NCI-H2029 treated with DMSO at 0.1 percent for 48 hours (cell line): ENCODE results near the gene GABBR2.

Experiments used
- DNase-seq: peaks from one replicate; lab custom pipeline; 2025; lab: John Stamatoyannopoulos, UW

Gene GABBR2

GRCh38 chr9:98442114-98442513, 266.6 kb downstream of the GABBR2 start:
- DNase-seq: no peak

DNA sequence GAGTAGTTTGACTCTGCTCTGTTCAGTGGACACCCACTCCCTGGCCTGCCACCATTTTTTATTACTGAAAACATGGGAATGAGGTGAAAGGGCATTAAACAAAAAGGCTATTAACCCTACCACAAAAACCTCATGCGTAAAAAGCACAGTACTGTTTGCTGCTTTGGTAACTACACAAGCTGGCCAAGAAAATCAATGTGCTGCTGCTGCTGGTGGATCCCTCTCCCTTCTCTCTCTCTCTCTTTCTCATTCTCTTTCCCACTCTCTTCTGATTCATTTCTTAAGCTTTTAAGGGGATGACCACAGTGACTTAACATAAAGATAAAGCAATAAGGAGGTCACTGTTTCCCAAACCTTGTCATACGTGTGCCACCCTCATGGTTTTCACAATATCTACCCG, 270.1 kb downstream of the GABBR2 start:
- no peak for DNase-seq

GRCh38 chr9:98437458-98438034, 271.2 kb downstream of the GABBR2 start:
- no peak for DNase-seq

- DNase-seq: no peak
Observed at GRCh38 chr9:98432960-98433359, 275.8 kb downstream of the GABBR2 start.

DNA sequence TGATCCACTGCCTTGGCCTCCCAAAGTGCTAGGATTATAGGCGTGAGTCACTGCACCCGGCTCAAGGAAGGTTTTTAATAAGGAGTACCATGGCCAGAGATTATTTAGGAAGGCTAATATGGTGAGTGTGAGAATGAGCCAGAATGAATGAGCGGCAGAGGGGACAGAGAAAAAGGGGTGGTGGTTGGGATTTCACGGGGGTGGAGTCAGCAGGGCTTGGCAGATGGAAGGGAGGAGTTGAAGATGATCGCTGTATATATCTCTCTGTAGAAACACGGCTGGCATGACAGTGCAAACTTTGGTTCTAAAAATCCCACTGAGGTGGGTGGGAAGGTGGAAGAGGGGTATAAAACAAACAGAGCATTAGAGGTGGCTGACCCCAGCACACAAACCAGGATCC, 276.6 kb downstream of the GABBR2 start:
- DNase-seq: no peak

- DNase-seq: no peak
Observed at GRCh38 chr9:98430535-98431292, 278.0 kb downstream of the GABBR2 start.

DNA sequence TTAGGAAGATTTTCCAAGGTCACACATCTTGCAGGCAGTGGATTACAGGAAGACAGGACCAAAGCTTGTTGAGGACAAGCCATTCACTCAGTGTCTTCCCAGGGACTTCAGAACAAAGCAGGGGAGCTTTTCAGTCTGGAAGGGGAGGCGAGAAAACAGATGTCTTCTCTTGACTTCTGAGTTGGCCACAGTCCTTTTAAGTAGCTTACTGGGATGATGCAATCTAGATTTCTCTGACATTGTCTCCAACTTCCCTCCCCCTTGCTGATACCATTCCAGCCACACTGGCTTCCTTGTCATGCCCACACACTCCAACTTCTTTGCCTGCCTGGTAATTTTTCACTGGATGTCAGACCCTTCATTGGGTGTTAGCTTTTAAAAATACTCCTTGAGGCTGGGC, 279.1 kb downstream of the GABBR2 start:
- DNase-seq: no peak

- DNase-seq: no peak
Observed at GRCh38 chr9:98428454-98428853, 280.3 kb downstream of the GABBR2 start.

DNA sequence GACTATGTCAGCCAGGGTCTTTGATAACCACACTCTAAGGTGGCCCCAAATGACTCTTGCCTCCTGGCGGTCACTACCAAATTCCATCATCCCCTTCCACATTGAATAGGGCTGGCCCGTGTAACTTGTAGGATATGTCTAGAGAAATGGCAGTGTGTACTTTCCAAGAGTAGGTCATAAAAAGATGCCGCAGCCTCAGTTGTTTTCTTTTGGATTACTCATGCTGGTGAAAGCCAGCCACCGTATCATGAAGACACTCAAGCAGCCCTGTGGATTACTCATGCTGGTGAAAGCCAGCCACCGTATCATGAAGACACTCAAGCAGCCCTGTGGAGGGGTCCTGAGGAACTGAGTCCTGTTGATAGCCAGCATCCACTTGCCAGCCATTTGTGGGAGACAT, 281.2 kb downstream of the GABBR2 start:
- DNase-seq: no peak

GRCh38 chr9:98425079-98425478, 283.7 kb downstream of the GABBR2 start:
- no peak for DNase-seq

GRCh38 chr9:98419260-98419603, 289.5 kb downstream of the GABBR2 start:
- DNase-seq: no peak

- no peak for DNase-seq
Observed at GRCh38 chr9:98418578-98419259, 290.0 kb downstream of the GABBR2 start.

- DNase-seq: no peak
Observed at GRCh38 chr9:98416294-98417248, 292.2 kb downstream of the GABBR2 start.

GRCh38 chr9:98415782-98416181, 293.0 kb downstream of the GABBR2 start:
- DNase-seq: no peak

GRCh38 chr9:98413084-98413483, 295.7 kb downstream of the GABBR2 start:
- DNase-seq: no peak

- DNase-seq: no peak
Observed at GRCh38 chr9:98412101-98412842, 296.5 kb downstream of the GABBR2 start.

DNA sequence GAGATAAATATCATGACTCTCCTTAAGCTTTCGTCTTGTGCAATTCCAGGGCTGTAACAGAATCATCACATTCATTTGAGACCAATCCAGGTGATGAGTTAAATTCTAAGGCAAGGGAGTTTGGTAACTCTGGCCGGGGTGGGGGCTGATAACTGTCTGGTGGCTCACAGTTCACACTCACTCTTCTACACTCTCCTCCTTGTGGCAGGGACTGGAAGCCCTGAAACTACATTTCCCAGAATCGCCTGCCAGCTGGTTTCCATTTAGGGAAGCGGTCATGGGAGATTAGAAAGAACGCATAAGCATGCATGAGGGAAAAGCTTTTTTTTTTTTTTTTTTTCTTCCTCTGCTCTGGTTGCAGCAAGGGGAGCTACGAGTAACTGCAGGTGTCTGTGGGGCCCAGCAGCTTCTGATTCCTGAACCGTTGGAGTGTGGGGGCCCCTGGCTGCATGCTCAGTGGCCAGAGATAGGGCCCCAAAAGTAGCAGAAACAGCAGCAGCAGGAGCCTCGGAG, 298.5 kb downstream of the GABBR2 start:
- DNase-seq: no peak

DNA sequence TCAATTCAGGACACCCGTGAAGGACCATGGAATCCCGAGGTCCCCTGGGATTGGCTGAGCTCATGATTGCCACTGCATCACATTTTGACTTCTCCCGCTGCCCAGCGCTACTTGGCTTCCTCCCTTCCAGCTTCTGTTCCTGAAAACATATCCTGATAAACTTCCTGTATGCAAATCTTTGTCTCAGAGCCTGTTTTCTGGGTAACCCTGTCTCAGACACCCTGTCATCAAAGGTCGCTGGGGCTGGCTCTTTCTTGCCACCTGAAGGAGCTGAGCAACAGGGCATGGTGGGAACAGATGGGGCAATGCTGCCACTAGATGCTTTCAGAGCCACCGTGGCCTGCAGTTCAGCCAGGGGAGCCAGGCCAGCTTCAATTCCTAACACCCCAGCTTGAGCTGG, 299.0 kb downstream of the GABBR2 start:
- DNase-seq: no peak

- no peak for DNase-seq
Observed at GRCh38 chr9:98406469-98406868, 302.3 kb downstream of the GABBR2 start.

DNA sequence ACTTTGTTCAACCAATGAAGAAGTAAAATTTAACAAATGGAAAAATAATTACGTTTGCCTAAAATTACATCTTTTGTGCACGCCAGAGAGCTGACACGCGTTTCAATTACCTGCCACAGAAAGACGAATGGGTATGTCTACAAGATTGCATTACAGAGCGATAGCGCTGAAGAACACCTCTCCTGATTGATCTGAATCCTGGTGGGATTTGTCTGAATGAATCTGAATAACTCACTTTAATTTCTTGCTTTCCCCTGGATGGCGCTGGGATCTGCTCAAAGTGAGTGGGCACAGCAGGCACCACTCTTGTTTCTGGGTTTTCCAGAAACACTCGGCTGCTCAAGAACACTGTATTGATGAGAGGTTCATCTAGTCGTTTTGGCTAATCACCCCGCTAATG, 304.5 kb downstream of the GABBR2 start:
- DNase-seq: no peak

- DNase-seq: no peak
Observed at GRCh38 chr9:98403715-98404114, 305.0 kb downstream of the GABBR2 start.
